Measurements from ENCODE around the gene DMRTB1.

DMRTB1 gene

DNA sequence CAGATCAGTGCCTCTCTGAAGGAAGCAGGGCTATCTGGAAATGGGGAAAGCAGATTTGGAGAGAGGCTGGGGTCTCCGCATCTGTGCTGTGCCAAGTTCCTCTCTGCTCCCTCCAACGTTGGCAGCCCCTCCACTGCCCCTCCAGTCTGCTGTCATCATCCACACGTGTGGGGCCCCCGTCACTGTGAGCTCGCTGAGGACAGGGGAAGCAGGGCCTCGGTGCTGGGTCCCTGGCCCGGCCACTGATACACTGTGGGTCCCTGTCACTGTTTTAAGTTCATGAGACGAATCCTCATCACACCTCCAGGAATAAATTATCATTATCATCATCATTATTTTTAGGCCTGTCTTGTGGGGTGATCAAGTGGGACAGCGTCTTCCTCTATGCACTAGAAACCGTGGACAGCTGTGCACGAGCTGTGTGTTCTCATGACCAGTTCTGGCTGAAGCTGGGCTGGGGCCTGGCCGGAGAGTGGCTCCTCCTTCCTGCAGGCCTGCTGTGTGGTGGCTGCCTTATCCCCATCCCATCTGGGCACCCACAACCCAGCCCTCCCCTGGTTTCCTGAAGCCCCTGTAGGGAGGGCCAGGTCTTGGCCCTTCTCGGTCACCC lies 52.2 kb downstream of the DMRTB1 start:
- DNase-seq: no peak

- DNase-seq: no peak
Observed at GRCh38 chr1:53511933-53512806, 53.0 kb downstream of the DMRTB1 start.

DNA sequence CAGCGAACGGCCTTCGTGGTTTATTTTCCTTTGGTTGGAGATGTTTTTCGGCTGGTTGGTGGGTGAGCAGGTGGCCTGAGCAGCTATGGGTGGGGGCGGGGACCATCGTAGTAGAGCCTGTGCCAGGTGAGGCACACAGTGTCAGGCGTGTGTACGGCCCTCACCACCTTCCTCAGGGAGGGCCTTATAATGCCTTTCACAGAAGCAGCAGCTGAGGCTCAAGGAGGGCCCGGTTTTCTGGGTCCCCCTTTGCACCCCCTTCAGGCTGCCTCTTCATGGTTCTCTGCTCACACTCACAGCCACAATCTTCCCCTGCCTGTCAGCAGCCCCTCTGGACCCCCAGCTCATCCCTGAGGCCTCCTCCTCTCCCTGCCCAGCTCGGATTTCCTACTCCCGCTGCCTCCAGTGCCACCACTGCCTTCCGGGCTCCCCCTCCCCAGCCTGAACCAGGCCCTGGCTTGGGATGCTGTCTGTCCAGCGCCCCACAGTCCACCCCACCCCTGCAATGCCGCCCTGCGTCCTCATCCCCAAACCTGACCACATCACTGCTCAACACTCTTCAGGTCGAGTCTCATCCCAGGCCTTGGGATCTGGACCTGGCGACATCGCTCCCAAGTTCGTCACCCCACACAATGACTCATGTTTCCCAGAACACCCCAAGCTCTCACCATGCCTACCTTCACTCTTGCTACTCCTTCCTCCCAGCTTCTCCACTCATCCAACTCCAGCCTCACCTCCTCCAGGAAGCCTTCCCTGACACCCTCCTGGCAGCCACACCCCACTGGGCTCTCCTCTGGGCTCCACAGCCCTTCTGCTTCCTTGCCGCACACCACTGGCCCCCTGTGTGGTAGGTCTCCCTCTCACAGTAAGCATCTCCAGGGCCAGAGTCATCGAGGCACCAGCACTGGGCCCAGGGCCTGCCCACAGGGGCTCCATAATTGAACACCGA lies 53.9 kb downstream of the DMRTB1 start:
- no peak for DNase-seq

- DNase-seq: no peak
Observed at GRCh38 chr1:53513846-53514245, 54.6 kb downstream of the DMRTB1 start.

DNA sequence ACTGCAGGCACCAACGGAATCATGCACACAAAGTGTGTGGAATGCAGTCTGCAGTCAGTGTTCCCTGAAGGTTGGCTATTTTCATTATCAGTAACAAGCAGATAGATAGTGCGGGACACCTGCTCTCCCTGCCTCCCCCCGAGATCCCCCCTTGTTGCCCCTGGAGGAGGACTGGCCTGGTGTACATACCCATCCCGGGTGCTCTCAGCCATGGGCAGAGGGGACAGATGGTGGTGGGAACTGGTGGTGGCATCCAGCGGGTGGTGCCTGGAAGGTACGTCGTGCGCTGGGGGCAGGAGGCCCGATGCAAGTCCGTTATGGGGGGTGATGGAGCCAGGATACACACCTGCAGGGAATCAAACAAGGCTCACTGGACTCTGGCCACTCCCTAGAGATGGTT lies 55.2 kb downstream of the DMRTB1 start:
- DNase-seq: no peak

DNA sequence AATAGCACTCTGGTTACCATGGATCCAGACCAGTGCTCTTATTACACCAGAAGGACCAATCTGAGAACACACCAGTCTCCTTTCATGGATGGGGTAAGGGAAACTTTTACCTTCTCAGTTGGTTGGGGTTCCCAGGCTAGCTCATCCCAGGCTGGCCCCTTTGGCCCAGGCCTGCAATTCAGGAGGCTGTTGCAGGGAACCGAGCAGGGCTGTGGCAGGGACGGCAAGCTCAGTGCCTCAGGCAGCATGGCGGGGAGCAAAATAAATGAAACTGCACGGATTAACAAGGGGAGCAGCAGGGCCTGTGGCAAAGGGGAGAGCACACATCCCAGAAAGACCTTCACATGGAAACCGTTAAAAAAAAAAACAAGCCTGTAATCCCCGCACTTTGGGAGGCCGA lies 57.0 kb downstream of the DMRTB1 start:
- no peak for DNase-seq

Data from suppressor macrophage treated with lipopolysaccharide for 4 hours (primary cell).